HG03442 (cell line): ENCODE results near the gene ASB6.
"Not testable (repeated sequence)": the region's sequence is repeated elsewhere in the genome, so short reads cannot be mapped to it uniquely, and the experiment has no call there.

Source experiments
- ATAC-seq: cut with Tn5 transposase; IDR thresholded peaks from one replicate; pipeline ENCODE4 v1.9.1; 2021; ENCODE audit warnings: mild to moderate bottlenecking, moderate library complexity; ENCODE audit not compliant: unreplicated experiment

Gene ASB6

GRCh38 chr9:129609486-129610212 lies 32.3 kb downstream of the ASB6 start:
- ATAC-seq, result no peak

GRCh38 chr9:129608561-129609481 lies 33.1 kb downstream of the ASB6 start:
- ATAC-seq, result no peak

GRCh38 chr9:129607027-129607387 lies 34.9 kb downstream of the ASB6 start:
- no peak for ATAC-seq

GRCh38 chr9:129606161-129607026 lies 35.6 kb downstream of the ASB6 start:
- no peak for ATAC-seq

GRCh38 chr9:129604766-129605163 lies 37.2 kb downstream of the ASB6 start:
- ATAC-seq, result no peak

- no peak for ATAC-seq
These were observed 37.7 kb downstream of the ASB6 start for GRCh38 chr9:129604056-129604765.

GRCh38 chr9:129602598-129603415 lies 39.1 kb downstream of the ASB6 start:
- ATAC-seq, result no peak

- ATAC-seq, result no peak
These were observed 40.8 kb downstream of the ASB6 start for GRCh38 chr9:129601082-129601674.

- no peak for ATAC-seq
These were observed 43.8 kb downstream of the ASB6 start for GRCh38 chr9:129598089-129598596.

- no peak for ATAC-seq
These were observed 44.4 kb downstream of the ASB6 start for GRCh38 chr9:129597355-129598088.

GRCh38 chr9:129596541-129597331 lies 45.2 kb downstream of the ASB6 start:
- no peak for ATAC-seq

GRCh38 chr9:129595903-129596540 lies 45.9 kb downstream of the ASB6 start:
- no peak for ATAC-seq

- no peak for ATAC-seq
These were observed 46.6 kb downstream of the ASB6 start for GRCh38 chr9:129595311-129595741.

GRCh38 chr9:129594632-129595031 lies 47.3 kb downstream of the ASB6 start:
- no peak for ATAC-seq

GRCh38 chr9:129592790-129593189 lies 49.2 kb downstream of the ASB6 start:
- not testable (repeated sequence) for ATAC-seq

GRCh38 chr9:129591916-129592315 lies 50.0 kb downstream of the ASB6 start:
- ATAC-seq, result no peak

GRCh38 chr9:129590466-129590865 lies 51.5 kb downstream of the ASB6 start:
- no peak for ATAC-seq
